ENCODE measurements around the gene CSDE1.
"Not testable (repeated sequence)": the region's sequence is repeated elsewhere in the genome, so short reads cannot be mapped to it uniquely, and the experiment has no call there.

The CSDE1 gene

DNA sequence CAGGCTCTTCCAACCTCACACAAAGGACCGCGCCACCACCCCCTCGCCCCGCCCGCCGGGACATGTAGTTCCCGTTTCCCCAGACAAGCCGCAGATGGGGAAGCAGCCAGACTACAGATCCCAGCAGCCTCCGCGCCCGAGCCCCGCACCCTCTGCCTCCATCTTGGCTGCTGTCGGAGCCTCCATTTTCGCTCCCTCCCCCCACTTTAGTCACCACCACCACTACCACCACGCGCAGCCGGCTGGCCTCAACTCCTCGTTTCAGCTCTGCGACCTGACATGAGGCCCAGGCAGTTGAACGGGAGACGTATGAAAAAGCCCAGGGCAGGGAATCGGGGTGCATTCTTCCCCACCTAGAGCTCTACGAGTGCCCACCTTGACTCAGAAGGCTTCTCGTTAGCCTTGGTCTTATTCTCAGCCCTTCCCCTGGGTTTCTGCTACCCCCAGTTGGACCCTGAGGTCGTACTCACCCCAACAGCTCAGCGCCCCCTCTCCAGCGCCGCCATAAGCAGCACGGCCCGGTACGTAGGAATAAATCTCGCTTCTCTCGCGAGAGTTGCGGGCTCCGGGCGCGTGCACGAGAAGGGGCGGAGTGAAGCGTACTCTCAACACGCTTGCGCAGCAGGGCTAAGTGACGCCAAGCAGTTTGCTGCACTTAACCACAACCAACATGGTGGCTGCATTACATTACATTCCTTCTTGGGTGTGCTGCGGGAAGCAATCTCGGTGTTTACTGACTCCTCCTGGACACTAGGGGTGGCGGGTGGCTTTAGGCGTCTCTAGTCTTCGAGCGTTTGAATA lies at the start of gene CSDE1:
Gene CSDE1, minus strand, starts transcription at position 530 of the 801 bp plus-strand sequence. CDS start 18,094 bp downstream, outside the sequence.
- H3K4me3 ChIP-seq (ENCODE audit: low read length): peak within 1 kb of the TSS; percentile 100
- DNase-seq (ENCODE audit: low read depth): peak; percentile 96
- TF ChIP-seq, protein P1, sequence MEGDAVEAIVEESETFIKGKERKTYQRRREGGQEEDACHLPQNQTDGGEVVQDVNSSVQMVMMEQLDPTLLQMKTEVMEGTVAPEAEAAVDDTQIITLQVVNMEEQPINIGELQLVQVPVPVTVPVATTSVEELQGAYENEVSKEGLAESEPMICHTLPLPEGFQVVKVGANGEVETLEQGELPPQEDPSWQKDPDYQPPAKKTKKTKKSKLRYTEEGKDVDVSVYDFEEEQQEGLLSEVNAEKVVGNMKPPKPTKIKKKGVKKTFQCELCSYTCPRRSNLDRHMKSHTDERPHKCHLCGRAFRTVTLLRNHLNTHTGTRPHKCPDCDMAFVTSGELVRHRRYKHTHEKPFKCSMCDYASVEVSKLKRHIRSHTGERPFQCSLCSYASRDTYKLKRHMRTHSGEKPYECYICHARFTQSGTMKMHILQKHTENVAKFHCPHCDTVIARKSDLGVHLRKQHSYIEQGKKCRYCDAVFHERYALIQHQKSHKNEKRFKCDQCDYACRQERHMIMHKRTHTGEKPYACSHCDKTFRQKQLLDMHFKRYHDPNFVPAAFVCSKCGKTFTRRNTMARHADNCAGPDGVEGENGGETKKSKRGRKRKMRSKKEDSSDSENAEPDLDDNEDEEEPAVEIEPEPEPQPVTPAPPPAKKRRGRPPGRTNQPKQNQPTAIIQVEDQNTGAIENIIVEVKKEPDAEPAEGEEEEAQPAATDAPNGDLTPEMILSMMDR (conservative IDR thresholded peaks at IDR 0.05; ENCODE audit: low read depth, low read length): peak; percentile 72

DNA sequence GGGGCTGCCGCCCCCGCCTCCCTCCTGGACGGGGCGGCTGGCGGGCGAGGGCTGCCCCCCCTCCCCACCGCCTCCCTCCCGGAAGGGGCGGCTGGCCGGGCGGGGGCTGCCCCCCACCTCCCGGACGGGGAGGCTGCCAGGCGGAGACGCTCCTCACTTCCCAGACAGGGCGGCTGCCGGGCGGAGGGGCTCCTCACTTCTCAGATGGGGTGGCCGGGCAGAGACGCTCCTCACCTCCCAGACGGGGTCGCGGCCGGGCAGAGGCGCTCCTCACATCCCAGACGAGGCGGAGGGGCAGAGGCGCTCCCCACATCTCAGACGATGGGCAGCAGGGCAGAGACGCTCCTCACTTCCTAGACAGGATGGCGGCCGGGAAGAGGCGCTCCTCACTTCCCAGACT lies 46.7 kb upstream of the CSDE1 start:
- DNase-seq (ENCODE audit: low read depth); H3K4me3 ChIP-seq (ENCODE audit: low read length): not testable (repeated sequence)

DNA sequence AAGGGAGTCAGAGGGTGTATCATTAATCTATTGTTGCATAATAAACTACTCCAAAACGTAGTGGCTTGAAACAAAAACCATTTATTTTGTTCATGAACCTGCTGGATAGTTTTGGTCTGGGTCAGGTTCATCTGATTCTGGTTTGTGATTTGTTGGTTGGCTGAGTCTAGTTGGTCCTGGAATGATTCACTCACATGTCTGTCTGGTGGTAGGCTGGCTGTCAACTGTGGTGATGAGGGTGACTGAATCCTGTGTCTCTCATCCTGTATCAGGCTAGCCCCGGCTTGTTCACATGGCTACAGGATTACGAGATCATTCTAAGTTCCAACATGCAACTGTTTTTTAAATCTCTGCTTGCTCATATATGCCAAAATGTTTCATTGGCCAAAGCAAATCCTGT lies 45.2 kb upstream of the CSDE1 start:
- DNase-seq (ENCODE audit: low read depth): peak; percentile 2
- H3K4me3 ChIP-seq (ENCODE audit: low read length): no peak overlapping the region
- TF ChIP-seq, protein P1 (conservative IDR thresholded peaks at IDR 0.05; ENCODE audit: low read depth, low read length): no peak

DNA sequence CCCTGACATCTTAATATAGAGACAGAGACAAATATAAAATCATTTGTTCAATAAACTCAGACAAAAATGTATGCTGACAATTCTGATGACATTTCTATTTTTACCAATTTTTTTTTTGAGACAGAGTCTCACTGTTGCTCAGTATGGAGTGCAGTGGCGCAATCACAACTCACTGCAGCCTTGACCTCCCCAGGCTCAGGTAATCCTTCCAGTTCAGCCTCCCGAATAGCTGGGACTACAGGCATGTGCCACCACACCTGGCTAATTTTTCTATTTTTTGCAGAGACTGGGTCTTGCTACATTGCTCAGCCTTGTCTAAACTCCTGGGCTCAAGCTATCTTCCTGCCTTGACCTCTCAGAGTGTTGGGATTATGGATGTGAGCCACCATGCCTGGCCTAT lies 36.3 kb upstream of the CSDE1 start:
- H3K4me3 ChIP-seq (ENCODE audit: low read length): no peak overlapping the region
- TF ChIP-seq, protein P1 (conservative IDR thresholded peaks at IDR 0.05; ENCODE audit: low read depth, low read length): no peak
- DNase-seq (ENCODE audit: low read depth): no peak

DNA sequence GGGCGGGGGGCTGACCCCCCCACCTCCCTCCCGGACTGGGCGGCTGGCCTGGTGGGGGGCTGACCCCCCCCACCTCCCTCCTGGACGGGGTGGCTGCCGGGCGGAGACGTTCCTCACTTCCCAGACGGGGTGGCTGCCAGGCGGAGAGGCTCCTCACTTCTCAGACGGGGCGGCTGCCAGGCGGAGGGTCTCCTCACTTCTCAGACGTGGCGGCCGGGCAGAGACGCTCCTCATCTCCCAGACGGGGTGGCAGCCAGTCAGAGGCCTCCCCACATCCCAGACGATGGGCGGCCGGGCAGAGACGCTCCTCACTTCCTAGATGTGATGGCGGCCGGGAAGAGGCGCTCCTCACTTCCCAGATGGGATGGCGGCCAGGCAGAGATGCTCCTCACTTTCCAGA lies 32.8 kb upstream of the CSDE1 start:
- DNase-seq (ENCODE audit: low read depth); H3K4me3 ChIP-seq (ENCODE audit: low read length): not testable (repeated sequence)

DNA sequence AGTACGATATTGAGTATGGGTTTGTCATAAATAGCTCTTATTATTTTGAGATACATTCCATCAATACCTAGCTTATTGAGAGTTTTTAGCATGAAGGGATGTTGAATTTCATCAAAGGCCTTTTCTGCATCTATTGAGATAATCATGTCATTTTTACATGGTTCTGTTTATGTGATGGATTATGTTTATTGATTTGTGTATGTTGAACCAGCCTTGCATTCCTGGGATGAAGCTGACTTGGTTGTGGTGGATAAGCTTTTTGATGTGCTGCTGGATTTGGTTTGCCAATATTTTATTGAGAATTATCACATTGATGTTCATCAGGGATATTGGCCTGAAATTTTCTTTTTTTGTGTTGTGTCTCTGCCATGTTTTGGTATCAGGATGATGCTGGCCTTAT lies 28.7 kb upstream of the CSDE1 start:
- DNase-seq (ENCODE audit: low read depth); H3K4me3 ChIP-seq (ENCODE audit: low read length): not testable (repeated sequence)

DNA sequence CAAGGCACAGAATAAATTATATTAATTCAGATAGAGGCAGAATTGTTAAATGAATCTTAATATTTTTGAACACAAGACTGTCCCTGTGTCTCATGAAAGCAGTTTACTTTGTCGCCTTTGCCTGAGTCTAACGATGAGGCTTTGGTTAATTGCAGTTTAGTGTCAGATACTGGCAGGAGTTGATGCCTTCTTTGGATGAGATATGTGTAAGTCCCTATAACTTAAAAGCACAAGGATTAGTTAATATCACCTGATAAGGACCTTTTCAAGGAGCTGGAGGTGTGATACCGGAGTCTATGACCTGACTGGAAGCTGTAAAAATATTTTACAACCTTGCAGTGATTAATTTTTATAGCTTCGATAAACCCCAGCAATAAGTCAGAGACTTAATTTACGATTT lies 24.7 kb upstream of the CSDE1 start:
- H3K4me3 ChIP-seq (ENCODE audit: low read length): no peak overlapping the region
- TF ChIP-seq, protein P1 (conservative IDR thresholded peaks at IDR 0.05; ENCODE audit: low read depth, low read length): no peak
- DNase-seq (ENCODE audit: low read depth): no peak

DNA sequence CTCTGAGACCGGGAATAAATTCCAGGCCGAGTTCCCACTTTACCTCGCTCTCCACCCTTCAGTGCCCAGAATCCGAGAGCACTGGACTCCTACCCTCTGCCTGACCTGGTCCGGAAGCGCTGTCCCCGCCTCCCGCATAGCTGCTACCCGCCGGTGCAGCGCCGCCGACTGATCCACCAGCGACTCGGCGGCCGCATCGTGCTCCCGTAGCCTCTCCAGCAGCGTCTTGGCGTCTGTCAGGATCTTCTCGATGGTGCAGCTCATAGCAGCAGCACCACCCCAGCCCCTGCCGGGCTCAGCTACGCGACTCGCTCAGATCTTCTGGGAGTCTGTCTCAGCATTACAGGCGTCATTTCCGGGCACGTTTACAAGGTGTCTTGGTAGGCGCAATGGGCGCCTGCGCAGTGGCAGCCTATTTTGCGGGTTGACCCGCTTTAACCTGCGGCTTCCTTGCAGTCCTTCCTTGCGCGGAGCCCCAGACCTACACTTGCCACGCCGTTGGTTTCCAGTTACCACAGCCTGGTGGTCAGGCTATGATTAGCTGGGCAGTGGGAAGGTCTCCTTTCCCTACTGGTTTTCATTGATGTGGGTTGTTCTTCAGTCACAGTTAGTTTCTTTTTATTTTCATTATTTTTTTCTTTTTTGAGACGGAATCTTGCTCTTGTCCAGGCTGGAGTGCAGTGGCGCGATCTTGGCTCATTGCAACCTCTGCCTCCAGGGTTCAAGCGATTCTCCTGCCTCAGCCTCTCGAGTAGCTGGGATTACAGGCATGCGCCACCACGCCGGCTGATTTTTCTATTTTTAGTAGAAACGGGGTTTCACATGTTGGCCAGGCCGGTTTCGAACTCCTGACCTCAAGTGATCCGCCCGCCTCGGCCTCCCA lies 22.8 kb upstream of the CSDE1 start, which contains the start of gene SIKE1:
Gene SIKE1, minus strand, starts transcription at position 342 of the 883 bp plus-strand sequence. Its CDS starts 78 bp downstream, at position 264.
- TF ChIP-seq, protein P1 (conservative IDR thresholded peaks at IDR 0.05; ENCODE audit: low read depth, low read length): no peak
- peak within 1 kb of the TSS; percentile 94 for H3K4me3 ChIP-seq (ENCODE audit: low read length)
- DNase-seq (ENCODE audit: low read depth): peak; percentile 84

Measured in retinal pigment epithelial cell (primary cell).